ENCODE data around the gene MAN1C1. TPM values are rescaled to one million over a fixed set of nuclear protein-coding genes. Genes with fewer than 3 reads are reported as not detected.

MAN1C1 gene
- total RNA-seq, 1 experiment from 2014 or later: 16.8 TPM

DNA sequence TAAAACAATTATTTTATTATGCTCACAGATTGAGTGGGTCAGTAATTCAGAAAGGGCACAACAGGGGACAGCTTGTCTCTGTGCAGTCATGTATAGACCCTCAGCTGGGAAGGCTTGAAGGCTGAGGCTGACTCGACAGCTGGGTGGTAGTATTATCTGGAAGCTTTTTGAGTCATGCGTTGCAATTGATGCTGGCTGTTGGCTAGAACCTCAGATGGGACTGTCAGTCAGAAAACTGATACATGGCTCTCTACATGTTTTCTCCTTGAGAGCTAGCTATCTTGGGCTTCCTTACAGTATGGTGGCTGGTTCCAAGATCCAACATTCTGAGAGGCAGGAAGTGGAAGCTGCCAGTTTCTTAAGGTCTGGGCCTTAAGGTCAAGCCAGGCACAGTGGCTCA lies 121.9 kb downstream of the MAN1C1 start (continued):
- TF ChIP-seq E2F4 (CRISPR knock-in tag; IDR thresholded peaks at IDR 0.05; ENCODE audit: borderline replicate concordance, low read depth): no peak
- no peak for TF ChIP-seq ZNF317 (CRISPR knock-in tag; IDR thresholded peaks at IDR 0.05; ENCODE audit: borderline replicate concordance, low read depth)
- no peak for TF ChIP-seq TCF7 (CRISPR knock-in tag; IDR thresholded peaks at IDR 0.05; ENCODE audit: low read depth)

- Mint-ChIP-seq H3K27ac (peak overlapping the region; percentile 67; the same call in 1 of the 2 replicates), H3K27me3 (ENCODE audit: low read depth) (no peaks in the 10 kb centered on the region), H3K36me3 (no peaks in the 10 kb centered on the region), H3K9me3 (no peaks in the 10 kb centered on the region), H3K4me1 (peaks cover 6% of the 10 kb centered on the region), H3K4me3 (no peak overlapping the region)
- ATAC-seq (no peak), DNase-seq (ENCODE audit: low spot score) (no peak)
- ChIA-PET POLR2A (no interaction called here), CTCF (interaction anchor here (0.6 to 1.5 kb wide), 2 partner anchors 14 to 120 kb away, joined by 3 to 4 read pairs; no protein-coding TSS in a partner anchor)
- TF ChIP-seq ZBTB21 (CRISPR knock-in tag; IDR thresholded peaks at IDR 0.05; ENCODE audit: borderline replicate concordance) (no peak), ZNF423 (CRISPR knock-in tag; IDR thresholded peaks at IDR 0.05) (no peak), E2F4 (CRISPR knock-in tag; IDR thresholded peaks at IDR 0.05; ENCODE audit: borderline replicate concordance, low read depth) (no peak), NFYB (CRISPR knock-in tag; conservative IDR thresholded peaks at IDR 0.05; ENCODE audit: low read depth) (no peak), NFE2L1 (CRISPR knock-in tag; IDR thresholded peaks at IDR 0.05) (no peak), AR (CRISPR knock-in tag; IDR thresholded peaks at IDR 0.05) (no peak), ZNF317 (CRISPR knock-in tag; IDR thresholded peaks at IDR 0.05; ENCODE audit: borderline replicate concordance, low read depth) (no peak), ZNF281 (CRISPR knock-in tag; IDR thresholded peaks at IDR 0.05) (no peak), SMAD4 (CRISPR knock-in tag; IDR thresholded peaks at IDR 0.05) (no peak), RELA (CRISPR knock-in tag; IDR thresholded peaks at IDR 0.05; ENCODE audit: borderline replicate concordance) (no peak), ZSCAN18 (CRISPR knock-in tag; IDR thresholded peaks at IDR 0.05) (no peak), RORB (CRISPR knock-in tag; IDR thresholded peaks at IDR 0.05) (no peak)
- TF ChIP-seq, protein P1, sequence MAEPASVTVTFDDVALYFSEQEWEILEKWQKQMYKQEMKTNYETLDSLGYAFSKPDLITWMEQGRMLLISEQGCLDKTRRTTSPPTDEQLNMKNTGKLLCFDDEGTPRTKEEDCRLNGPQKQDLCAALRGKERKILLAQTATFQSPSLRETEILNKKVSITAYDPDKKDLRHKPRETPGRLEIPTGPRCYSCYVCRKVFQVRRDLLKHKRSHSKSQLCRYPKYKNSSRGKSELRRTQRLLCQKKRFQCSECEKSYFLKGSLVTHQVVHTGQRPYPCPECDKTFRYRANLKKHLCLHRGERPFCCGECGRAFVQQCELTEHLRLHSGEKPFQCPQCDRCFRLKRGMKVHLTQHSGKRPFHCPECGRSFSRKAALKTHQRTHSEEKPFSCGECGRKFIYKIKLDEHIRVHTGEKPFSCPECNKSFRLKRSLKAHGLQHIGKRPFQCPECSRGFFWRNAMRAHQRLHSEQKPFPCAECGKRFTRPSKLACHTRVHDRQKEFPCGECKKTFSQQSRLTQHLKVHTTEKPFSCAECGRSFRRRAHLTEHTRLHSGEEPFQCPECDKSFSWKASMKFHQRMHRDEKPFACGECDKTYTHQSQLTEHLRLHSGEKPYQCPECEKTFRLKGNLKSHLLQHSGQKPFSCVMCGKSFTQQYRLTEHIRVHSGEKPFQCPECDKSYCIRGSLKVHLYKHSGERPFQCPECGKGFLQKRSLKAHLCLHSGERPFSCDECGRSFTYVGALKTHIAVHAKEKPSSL (CRISPR knock-in tag; conservative IDR thresholded peaks at IDR 0.05): no peak
- TF ChIP-seq, protein P2, sequence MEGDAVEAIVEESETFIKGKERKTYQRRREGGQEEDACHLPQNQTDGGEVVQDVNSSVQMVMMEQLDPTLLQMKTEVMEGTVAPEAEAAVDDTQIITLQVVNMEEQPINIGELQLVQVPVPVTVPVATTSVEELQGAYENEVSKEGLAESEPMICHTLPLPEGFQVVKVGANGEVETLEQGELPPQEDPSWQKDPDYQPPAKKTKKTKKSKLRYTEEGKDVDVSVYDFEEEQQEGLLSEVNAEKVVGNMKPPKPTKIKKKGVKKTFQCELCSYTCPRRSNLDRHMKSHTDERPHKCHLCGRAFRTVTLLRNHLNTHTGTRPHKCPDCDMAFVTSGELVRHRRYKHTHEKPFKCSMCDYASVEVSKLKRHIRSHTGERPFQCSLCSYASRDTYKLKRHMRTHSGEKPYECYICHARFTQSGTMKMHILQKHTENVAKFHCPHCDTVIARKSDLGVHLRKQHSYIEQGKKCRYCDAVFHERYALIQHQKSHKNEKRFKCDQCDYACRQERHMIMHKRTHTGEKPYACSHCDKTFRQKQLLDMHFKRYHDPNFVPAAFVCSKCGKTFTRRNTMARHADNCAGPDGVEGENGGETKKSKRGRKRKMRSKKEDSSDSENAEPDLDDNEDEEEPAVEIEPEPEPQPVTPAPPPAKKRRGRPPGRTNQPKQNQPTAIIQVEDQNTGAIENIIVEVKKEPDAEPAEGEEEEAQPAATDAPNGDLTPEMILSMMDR (IDR thresholded peaks at IDR 0.05): no peak
Measured at GRCh38 chr1:25739341-25739740, 122.8 kb downstream of the MAN1C1 start.

Measured in WTC11 (cell line).